GM10266 (cell line): Measurements from ENCODE around the gene WDR35.
"Not testable (repeated sequence)": the region's sequence is repeated elsewhere in the genome, so short reads cannot be mapped to it uniquely, and the experiment has no call there.

Experiments
- DNase-seq: peaks from one replicate; pipeline ENCODE4 v3.0.0; 2012; ENCODE audit errors: extremely low spot score
- TF ChIP-seq, protein P1 (sequence below): IDR thresholded peaks from 2 replicates; pipeline ENCODE4 v1.5.1; 2012; ENCODE audit warnings: mild to moderate bottlenecking, low read depth; ENCODE audit not compliant: control insufficient read depth, insufficient read depth; ENCODE audit errors: missing control alignments

Gene WDR35

DNA sequence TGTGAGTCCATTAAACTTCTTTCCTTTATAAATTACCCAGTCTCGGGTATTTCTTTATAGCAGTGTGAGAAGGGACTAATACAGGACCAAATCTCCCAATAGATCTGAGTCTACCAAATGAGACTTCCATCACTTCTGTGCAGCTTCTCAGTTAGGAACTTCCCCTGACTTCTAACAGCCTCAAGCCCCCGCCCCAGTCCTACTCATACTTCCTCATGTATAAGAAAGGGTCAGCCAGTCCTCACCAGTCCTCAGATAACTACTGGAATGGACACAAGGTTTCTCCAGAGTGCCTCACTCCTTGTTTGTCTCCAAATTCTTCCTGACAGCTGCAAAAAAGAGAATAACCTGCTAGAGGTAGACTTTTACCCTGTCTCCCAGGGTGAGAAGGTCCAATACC, 107.6 kb downstream of the WDR35 start:
- TF ChIP-seq, protein P1, sequence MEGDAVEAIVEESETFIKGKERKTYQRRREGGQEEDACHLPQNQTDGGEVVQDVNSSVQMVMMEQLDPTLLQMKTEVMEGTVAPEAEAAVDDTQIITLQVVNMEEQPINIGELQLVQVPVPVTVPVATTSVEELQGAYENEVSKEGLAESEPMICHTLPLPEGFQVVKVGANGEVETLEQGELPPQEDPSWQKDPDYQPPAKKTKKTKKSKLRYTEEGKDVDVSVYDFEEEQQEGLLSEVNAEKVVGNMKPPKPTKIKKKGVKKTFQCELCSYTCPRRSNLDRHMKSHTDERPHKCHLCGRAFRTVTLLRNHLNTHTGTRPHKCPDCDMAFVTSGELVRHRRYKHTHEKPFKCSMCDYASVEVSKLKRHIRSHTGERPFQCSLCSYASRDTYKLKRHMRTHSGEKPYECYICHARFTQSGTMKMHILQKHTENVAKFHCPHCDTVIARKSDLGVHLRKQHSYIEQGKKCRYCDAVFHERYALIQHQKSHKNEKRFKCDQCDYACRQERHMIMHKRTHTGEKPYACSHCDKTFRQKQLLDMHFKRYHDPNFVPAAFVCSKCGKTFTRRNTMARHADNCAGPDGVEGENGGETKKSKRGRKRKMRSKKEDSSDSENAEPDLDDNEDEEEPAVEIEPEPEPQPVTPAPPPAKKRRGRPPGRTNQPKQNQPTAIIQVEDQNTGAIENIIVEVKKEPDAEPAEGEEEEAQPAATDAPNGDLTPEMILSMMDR = no peak
- DNase-seq = no peak

DNA sequence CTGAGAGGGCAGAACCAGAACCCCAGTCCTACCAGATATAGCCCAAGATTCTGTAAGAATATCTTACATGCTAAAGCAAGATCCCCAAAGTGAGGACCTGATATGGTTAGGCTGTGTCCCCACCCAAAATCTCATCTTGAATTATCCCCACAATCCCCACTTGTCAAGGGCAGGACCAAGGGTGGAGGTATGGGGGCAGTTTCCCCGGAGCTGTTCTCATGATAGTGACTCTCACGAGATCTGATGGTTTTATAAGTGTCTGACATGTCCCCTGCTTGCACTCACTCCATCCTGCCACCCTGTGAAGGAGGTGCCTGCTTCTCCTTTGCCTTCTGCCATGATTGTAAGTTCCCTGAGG, 108.0 kb downstream of the WDR35 start:
- DNase-seq = no peak
- TF ChIP-seq, protein P1 = no peak

DNA sequence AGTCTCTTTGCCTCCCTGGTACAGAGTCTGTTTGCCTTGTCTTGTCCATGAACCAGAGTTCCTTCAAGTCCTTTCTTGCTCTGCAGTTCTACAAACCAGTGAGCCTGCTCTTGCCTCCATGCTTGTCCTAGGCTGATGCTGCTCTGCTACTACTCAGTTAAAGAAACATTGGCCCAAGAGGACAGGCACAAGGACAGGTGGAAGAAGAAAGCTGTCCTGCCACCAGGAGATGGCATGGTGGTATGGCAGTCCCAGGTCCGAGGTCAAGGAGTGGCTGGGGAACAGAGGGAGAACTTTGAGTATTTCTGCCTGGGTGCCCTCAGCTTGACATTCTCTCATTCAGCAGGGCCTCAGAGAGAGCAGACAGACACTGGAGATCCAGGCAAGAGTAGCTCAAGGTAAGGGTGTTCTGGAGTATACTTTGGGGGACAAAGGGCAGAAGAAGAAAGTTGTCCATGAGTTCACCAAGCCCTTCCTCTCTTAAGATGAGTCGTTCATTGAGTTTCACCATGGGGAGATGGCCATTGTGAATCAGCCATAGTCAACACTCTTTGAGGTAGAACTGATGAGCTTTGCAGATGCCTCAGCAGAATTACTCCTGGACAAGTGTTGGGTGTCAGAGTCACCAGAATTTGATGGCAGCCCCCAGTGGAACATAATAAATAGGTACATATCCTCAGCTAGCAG, 108.5 kb downstream of the WDR35 start:
- no peak for DNase-seq
- TF ChIP-seq, protein P1 = no peak

DNA sequence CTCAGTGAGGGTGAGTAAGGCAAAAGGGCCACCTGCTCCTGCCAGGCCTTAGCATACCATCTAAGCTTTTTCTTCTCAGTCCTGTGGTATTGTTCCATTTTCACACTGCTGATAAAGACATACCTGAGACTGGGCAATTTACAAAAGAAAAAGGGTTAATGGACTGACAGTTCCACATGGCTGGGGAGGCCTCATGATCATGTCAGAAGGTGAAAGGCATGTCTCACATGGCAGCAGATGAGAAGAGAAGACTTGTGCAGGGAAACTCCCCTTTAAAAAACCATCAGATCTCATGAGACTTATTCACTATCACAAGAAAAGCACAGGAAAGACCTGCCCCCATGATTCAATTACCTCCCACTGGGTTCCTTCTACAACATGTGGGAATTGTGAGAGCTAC, 109.7 kb downstream of the WDR35 start:
- DNase-seq = not testable (repeated sequence)

DNA sequence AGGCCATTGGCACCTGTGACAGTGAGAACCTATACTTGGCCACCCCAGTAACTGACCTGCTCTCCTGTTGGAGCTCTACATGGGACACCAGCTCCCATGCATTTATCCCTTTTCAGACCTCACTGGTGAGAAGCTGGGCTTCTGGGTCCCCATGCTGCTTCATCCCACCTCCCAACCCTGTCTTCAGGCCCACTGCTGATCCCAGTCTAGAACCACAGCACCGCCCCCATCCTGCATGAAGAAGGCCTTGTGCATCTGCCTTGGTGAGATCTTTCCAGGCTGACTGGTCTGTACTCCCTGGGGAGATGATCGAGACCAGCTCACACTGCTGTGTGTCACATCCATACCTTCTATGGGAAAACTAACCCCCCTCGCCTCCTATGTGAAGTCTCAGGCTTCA, 110.8 kb downstream of the WDR35 start:
- DNase-seq = no peak
- TF ChIP-seq, protein P1 = no peak

DNA sequence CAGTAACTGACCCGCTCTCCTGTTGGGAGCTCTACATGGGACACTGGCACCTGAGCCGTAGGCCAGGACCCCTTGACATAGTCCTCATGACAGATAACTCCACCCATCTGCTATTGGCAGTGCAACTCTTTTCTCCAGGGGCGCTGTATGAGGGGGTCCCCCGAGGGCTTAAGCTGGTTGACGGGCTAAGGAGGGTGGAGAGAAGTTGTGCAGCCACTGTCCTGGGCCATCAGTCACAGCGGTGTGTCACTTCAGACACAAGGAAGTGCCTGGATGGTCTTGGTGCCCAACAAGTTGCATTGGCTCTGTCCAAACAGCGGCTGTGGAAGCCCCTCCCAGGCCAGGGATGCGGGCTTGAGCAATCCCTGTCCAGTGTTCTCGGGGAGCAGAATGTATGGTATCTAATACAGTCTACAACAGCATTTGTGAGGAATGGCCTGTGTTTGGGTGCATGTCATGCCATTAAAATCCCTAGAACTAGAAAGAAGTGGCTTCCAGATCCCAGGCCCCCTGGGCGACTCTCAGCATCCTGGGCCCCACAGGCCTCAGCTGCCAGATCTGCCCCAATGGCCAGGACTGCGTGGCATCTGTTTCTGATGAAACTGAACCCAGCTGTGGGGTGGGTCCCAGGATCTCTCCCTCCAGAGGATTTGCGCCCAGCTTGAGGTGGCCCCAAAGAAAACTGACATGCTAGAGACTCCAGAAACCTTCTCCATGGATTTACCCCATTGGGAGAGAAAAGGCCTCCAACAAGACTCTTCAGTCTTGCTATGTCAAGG, 111.4 kb downstream of the WDR35 start:
- TF ChIP-seq, protein P1 = no peak
- no peak for DNase-seq

DNA sequence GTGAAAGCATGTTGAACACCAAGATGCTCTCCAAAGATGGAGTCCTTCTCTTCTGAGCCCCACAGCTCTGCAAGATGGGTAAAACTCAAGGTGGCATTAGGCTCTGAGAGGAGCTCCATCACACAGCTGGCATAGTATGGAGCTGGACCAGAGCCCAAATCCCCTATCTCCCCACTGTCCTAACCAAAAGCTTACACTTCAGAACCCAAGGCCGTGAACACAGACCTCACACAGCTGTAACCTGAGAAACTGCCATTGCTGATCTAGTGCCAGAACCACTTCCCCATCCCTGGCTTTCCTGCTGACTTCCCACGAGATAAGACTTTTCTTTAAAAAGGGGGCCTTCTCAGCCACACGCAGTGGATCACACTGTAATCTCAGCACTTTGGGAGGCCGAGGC, 113.2 kb downstream of the WDR35 start:
- DNase-seq = no peak
- TF ChIP-seq, protein P1 = no peak
